Urinary bladder (tissue), 4 donors: ENCODE measurements around the gene VTI1A. TPM values are rescaled to one million over a fixed set of nuclear protein-coding genes. Genes with fewer than 3 reads are reported as not detected.

Experiments used
- DNase-seq: peaks from one replicate; pipeline ENCODE4 v3.0.0-alpha.2; 2015; ENCODE audit errors: extremely low spot score
- H3K27ac ChIP-seq: one replicate; pipeline ENCODE4 v1.5.1; 2013; ENCODE audit warnings: low read depth, mild to moderate bottlenecking, moderate library complexity
- H3K36me3 ChIP-seq: one replicate; pipeline ENCODE4 v1.6.1; 2013; ENCODE audit warnings: mild to moderate bottlenecking, moderate library complexity; ENCODE audit not compliant: insufficient read depth
- H3K4me1 ChIP-seq: one replicate; pipeline ENCODE4 v1.6.1; 2013; ENCODE audit warnings: mild to moderate bottlenecking, moderate library complexity; ENCODE audit not compliant: insufficient read depth
- H3K4me3 ChIP-seq: one replicate; pipeline ENCODE4 v1.5.1; 2013; ENCODE audit warnings: low read depth, low read length
- WGBS: extraction: QIAGEN DNeasy Blood & Tissue Kit; methylation state at CpG from one replicate; pipeline ENCODE4 v1.1.7; 2013; 5-methylcytosine and 5-hydroxymethylcytosine counted together
- polyA plus RNA-seq: library from polyadenylated mRNA; stranded (reverse); fragments of 200-250 nt; gene quantifications from one replicate; pipeline ENCODE4 v1.2.3, GENCODE V29; 2013
- total RNA-seq: library from RNA; depleted of rRNA; stranded (reverse); fragments of >200 nt; gene quantifications from one replicate; pipeline ENCODE4 v1.2.3, GENCODE V29; 2014
- donor health status: healthy with polysubstance abuse.
- donor health status: healthy.

VTI1A gene
- total and polyA plus RNA-seq, 2 donors, result 13.1 to 42.4 TPM

GRCh38 chr10:112763916-112764520, 317.0 kb downstream of the VTI1A start:
- H3K4me3 ChIP-seq, result no peak overlapping the region
- H3K36me3 ChIP-seq, result no peaks in the 10 kb centered on the region
- 98% methylated on average over 11 of the region's 11 CpGs for WGBS
- H3K27ac ChIP-seq, result no peak overlapping the region
- DNase-seq, result no peak
- no peaks in the 10 kb centered on the region for H3K4me1 ChIP-seq

GRCh38 chr10:112765717-112766235, 318.8 kb downstream of the VTI1A start:
- 78% methylated on average over 5 of the region's 5 CpGs for WGBS
- no peak for DNase-seq
- Histone ChIP-seq H3K36me3 (no peaks in the 10 kb centered on the region), H3K4me1 (no peaks in the 10 kb centered on the region), H3K4me3 (no peak overlapping the region), H3K27ac (no peak overlapping the region)

- Histone ChIP-seq H3K27ac (no peak overlapping the region), H3K36me3 (no peaks in the 10 kb centered on the region), H3K4me3 (no peak overlapping the region), H3K4me1 (no peaks in the 10 kb centered on the region)
- no peak for DNase-seq
- WGBS, result 84% methylated on average over 2 of the region's 2 CpGs
Measured at GRCh38 chr10:112766636-112767035, 319.6 kb downstream of the VTI1A start.

GRCh38 chr10:112767156-112767555, 320.1 kb downstream of the VTI1A start:
- WGBS, result 95% methylated on average over 2 of the region's 2 CpGs
- DNase-seq, result no peak
- no peak overlapping the region for H3K4me3 ChIP-seq
- H3K27ac ChIP-seq, result no peak overlapping the region
- no peaks in the 10 kb centered on the region for H3K36me3 ChIP-seq
- H3K4me1 ChIP-seq, result no peaks in the 10 kb centered on the region

GRCh38 chr10:112768121-112768520, 321.1 kb downstream of the VTI1A start:
- WGBS, result 96% methylated on average over 7 of the region's 7 CpGs
- no peak overlapping the region for H3K4me3 ChIP-seq
- DNase-seq, result no peak
- no peak overlapping the region for H3K27ac ChIP-seq
- H3K36me3 ChIP-seq, result no peaks in the 10 kb centered on the region
- no peaks in the 10 kb centered on the region for H3K4me1 ChIP-seq

GRCh38 chr10:112769081-112769480, 322.1 kb downstream of the VTI1A start:
- DNase-seq, result no peak
- H3K36me3 ChIP-seq, result no peaks in the 10 kb centered on the region
- no peak overlapping the region for H3K4me3 ChIP-seq
- H3K4me1 ChIP-seq, result no peaks in the 10 kb centered on the region
- H3K27ac ChIP-seq, result no peak overlapping the region
- 97% methylated on average over 2 of the region's 2 CpGs for WGBS

GRCh38 chr10:112769611-112770370, 322.8 kb downstream of the VTI1A start:
- no peaks in the 10 kb centered on the region for H3K36me3 ChIP-seq
- no peak for DNase-seq
- no peak overlapping the region for H3K27ac ChIP-seq
- no peak overlapping the region for H3K4me3 ChIP-seq
- H3K4me1 ChIP-seq, result no peaks in the 10 kb centered on the region
- 91% methylated on average over 6 of the region's 6 CpGs for WGBS

GRCh38 chr10:112771733-112772132, 324.7 kb downstream of the VTI1A start:
- Histone ChIP-seq H3K4me1 (no peaks in the 10 kb centered on the region), H3K27ac (no peak overlapping the region), H3K4me3 (no peak overlapping the region), H3K36me3 (no peaks in the 10 kb centered on the region)
- 82% methylated on average over 3 of the region's 3 CpGs for WGBS
- DNase-seq, result no peak

- Histone ChIP-seq H3K27ac (no peak overlapping the region), H3K36me3 (no peaks in the 10 kb centered on the region), H3K4me3 (no peak overlapping the region), H3K4me1 (no peaks in the 10 kb centered on the region)
- WGBS, result 98% methylated on average over 3 of the region's 3 CpGs
- DNase-seq, result no peak
Measured at GRCh38 chr10:112773783-112774182, 326.8 kb downstream of the VTI1A start.

- no peak overlapping the region for H3K4me3 ChIP-seq
- no peaks in the 10 kb centered on the region for H3K4me1 ChIP-seq
- WGBS, result 94% methylated on average over 1 of the region's 1 CpG
- DNase-seq, result no peak
- H3K36me3 ChIP-seq, result no peaks in the 10 kb centered on the region
- no peak overlapping the region for H3K27ac ChIP-seq
Measured at GRCh38 chr10:112774210-112774609, 327.2 kb downstream of the VTI1A start.

- Histone ChIP-seq H3K36me3 (no peaks in the 10 kb centered on the region), H3K27ac (no peak overlapping the region), H3K4me1 (peaks cover under 1% of the 10 kb centered on the region), H3K4me3 (no peak overlapping the region)
- 95% methylated on average over 10 of the region's 10 CpGs for WGBS
- no peak for DNase-seq
Measured at GRCh38 chr10:112774798-112775197, 327.8 kb downstream of the VTI1A start.

GRCh38 chr10:112775381-112775780, 328.4 kb downstream of the VTI1A start:
- Histone ChIP-seq H3K4me1 (peaks cover 2% of the 10 kb centered on the region), H3K27ac (no peak overlapping the region), H3K4me3 (no peak overlapping the region), H3K36me3 (no peaks in the 10 kb centered on the region)
- DNase-seq, result no peak
- WGBS, result 51% methylated on average over 2 of the region's 2 CpGs

GRCh38 chr10:112775892-112776674, 329.1 kb downstream of the VTI1A start:
- 83% methylated on average over 14 of the region's 14 CpGs for WGBS
- H3K27ac ChIP-seq, result no peak overlapping the region
- no peak overlapping the region for H3K4me3 ChIP-seq
- no peak for DNase-seq
- H3K4me1 ChIP-seq, result peaks cover 2% of the 10 kb centered on the region
- no peaks in the 10 kb centered on the region for H3K36me3 ChIP-seq

- Histone ChIP-seq H3K4me3 (no peak overlapping the region), H3K4me1 (peaks cover 2% of the 10 kb centered on the region), H3K27ac (no peak overlapping the region), H3K36me3 (no peaks in the 10 kb centered on the region)
- no peak for DNase-seq
Measured at GRCh38 chr10:112778579-112778978, 331.6 kb downstream of the VTI1A start.
